K562 (cell line): ENCODE results near the gene TP73. TPM values are rescaled to one million over a fixed set of nuclear protein-coding genes. Genes with fewer than 3 reads are reported as not detected.

Experiments used
- ATAC-seq: fragments of 200-7000 bp; cut with Tn5 transposase; 3 replicates; pipeline ENCODE4 v1.9.1; 2020; ENCODE audit warnings: moderate library complexity
- BruUV-seq: library from RNA; stranded (reverse); fragments of 400-500 nt; replicated peaks from 2 replicates; lab custom pipeline; 2021; lab: Mats Ljungman, UMichigan
- CTCF ChIA-PET: fragments of 300-600 bp; formaldehyde crosslinking; extraction: SDS; loops from one replicate; lab custom pipeline; 2021; ENCODE audit warnings: low intra/inter-chr PET ratio; lab: Yijun Ruan, JAX
- POLR2A ChIA-PET: fragments of 300-600, 350-650 bp; sonication (Branson Sonifier 250); formaldehyde crosslinking; extraction: SDS; loops from one replicate; lab custom pipeline; 2021; ENCODE audit warnings: antibody characterized with exemption, inconsistent platforms; lab: Yijun Ruan, JAX
- DNase-seq, 4 experiments: peaks; one replicate each; pipeline versions ENCODE4 v3.0.0 to v3.0.0-alpha.2; 2011 to 2018; ENCODE audit warnings: low spot score in 3 of 4, mixed read lengths in 3 of 4; ENCODE audit errors: extremely low read depth in 1 of 4
- FAIRE-seq: peaks from 2 replicates; lab custom pipeline; 2011; peaks lifted over from hg19 to GRCh38; lab: Jason Lieb, UNC
- H2AFZ ChIP-seq: 2 replicates; pipeline ENCODE4 v1.6.0; 2011; ENCODE audit warnings: low read depth, low read length, control low read depth, inconsistent platforms
- H3K27ac ChIP-seq: fragments of 200-600 bp; 3 replicates; pipeline ENCODE4 v1.8.0; 2011; ENCODE audit warnings: low read depth, mild to moderate bottlenecking, control low read depth, inconsistent platforms, low read length, moderate library complexity, mixed read lengths; ENCODE audit errors: extremely low read depth
- H3K27me3 ChIP-seq, 2 experiments: fragments of 300-600 bp in 1 of 2; 2 replicates in 1 of 2; 3 replicates in 1 of 2; pipeline versions ENCODE4 v1.6.0 to v1.8.0; 2011; ENCODE audit warnings: inconsistent platforms in 2 of 2, low read length in 2 of 2, mild to moderate bottlenecking in 1 of 2, mixed read lengths in 1 of 2, moderate library complexity in 1 of 2; ENCODE audit not compliant: control insufficient read depth in 2 of 2, insufficient read depth in 2 of 2
- H3K36me3 ChIP-seq: fragments of 300-600 bp; 3 replicates; pipeline ENCODE4 v1.8.0; 2011; ENCODE audit warnings: mild to moderate bottlenecking, low read length, inconsistent platforms; ENCODE audit not compliant: control insufficient read depth, insufficient read depth
- H3K4me1 ChIP-seq, 2 experiments: fragments of 200-600 bp in 1 of 2; replicated peaks in 1 of 2; 2 replicates in 1 of 2; 3 replicates in 1 of 2; pipeline versions ENCODE4 v1.5.1 to v1.8.0; 2011; ENCODE audit warnings: inconsistent platforms in 2 of 2, low read length in 2 of 2, mild to moderate bottlenecking in 1 of 2, mixed read lengths in 1 of 2, moderate library complexity in 1 of 2; ENCODE audit not compliant: control insufficient read depth in 2 of 2, insufficient read depth in 2 of 2
- H3K4me2 ChIP-seq: 2 replicates; pipeline ENCODE4 v1.6.1; 2011; ENCODE audit warnings: low read length, control low read depth, inconsistent platforms, mixed read lengths; ENCODE audit not compliant: insufficient read depth
- H3K4me3 ChIP-seq: fragments of 200-600 bp; sonication (generic), shearing (Covaris generic); 2 replicates; pipeline ENCODE4 v1.5.1; 2016; ENCODE audit warnings: control low read depth, inconsistent platforms
- H3K79me2 ChIP-seq: fragments of 200-600 bp; 3 replicates; pipeline ENCODE4 v1.8.0; 2011; ENCODE audit warnings: low read length, inconsistent platforms; ENCODE audit not compliant: control insufficient read depth, insufficient read depth
- H3K9ac ChIP-seq, 2 experiments: 2 replicates each; pipeline versions ENCODE4 v1.6.0 to v1.6.1; 2011; ENCODE audit warnings: low read depth in 2 of 2, low read length in 2 of 2, control low read depth in 1 of 2, inconsistent platforms in 1 of 2, mild to moderate bottlenecking in 1 of 2, mixed read lengths in 1 of 2; ENCODE audit not compliant: insufficient read depth in 1 of 2
- H3K9me1 ChIP-seq: one replicate; pipeline ENCODE4 v1.6.0; 2011; ENCODE audit warnings: inconsistent platforms, mild to moderate bottlenecking, low read length, moderate library complexity; ENCODE audit not compliant: control insufficient read depth, insufficient read depth
- H3K9me3 ChIP-seq: replicated peaks from 2 replicates; pipeline ENCODE4 v1.5.1; 2011; ENCODE audit warnings: low read depth, low read length, inconsistent platforms; ENCODE audit not compliant: control insufficient read depth, insufficient read depth
- H4K20me1 ChIP-seq: replicated peaks from 2 replicates; pipeline ENCODE4 v1.6.1; 2011; ENCODE audit warnings: low read length, inconsistent platforms, mixed read lengths; ENCODE audit not compliant: control insufficient read depth, insufficient read depth
- BDP1 ChIP-seq: IDR thresholded peaks from 3 replicates; pipeline ENCODE4 v1.6.1; 2011; ENCODE audit not compliant: insufficient read length, insufficient read depth
- CEBPG ChIP-seq, 3 experiments: fragments of 200-800 bp in 1 of 3; sonication (Bioruptor generic) in 1 of 3; sonication (generic) in 1 of 3; formaldehyde crosslinking in 1 of 3; IDR thresholded peaks in 2 of 3; conservative IDR thresholded peaks in 1 of 3; 2 replicates each; pipeline versions ENCODE4 v1.6.1 to v1.8.0; 2016 to 2022; ENCODE audit warnings: missing compliant biosample characterization in 2 of 3, missing genetic modification characterization in 2 of 3, mild to moderate bottlenecking in 1 of 3, missing genetic modification reagents in 1 of 3
- CREB3L1 ChIP-seq: fragments of 450-650 bp; IDR thresholded peaks from 2 replicates; pipeline ENCODE4 v1.6.1; 2014; ENCODE audit warnings: low read depth, mild to moderate bottlenecking, moderate library complexity, borderline replicate concordance
- EGR1 ChIP-seq: fragments of 450-650 bp; conservative IDR thresholded peaks from 2 replicates; pipeline ENCODE4 v1.6.1; 2017; ENCODE audit warnings: mild to moderate bottlenecking
- HMG20A ChIP-seq: fragments of 450-650 bp; formaldehyde crosslinking; conservative IDR thresholded peaks from 2 replicates; pipeline ENCODE4 v1.4.0; 2020; ENCODE audit warnings: mild to moderate bottlenecking, mixed read lengths
- HNRNPUL1 ChIP-seq: fragments of 200-400 bp; formaldehyde crosslinking; IDR thresholded peaks from 2 replicates; pipeline ENCODE4 v1.6.1; 2017; ENCODE audit warnings: low read length
- JUN ChIP-seq, 2 experiments: sonication (generic) in 1 of 2; formaldehyde crosslinking in 1 of 2; IDR thresholded peaks; 2 replicates each; pipeline versions ENCODE4 v1.6.1 to v1.8.0; 2012 to 2022; ENCODE audit warnings: borderline replicate concordance in 2 of 2, mild to moderate bottlenecking in 2 of 2, improper control_type of control experiment in 1 of 2, low read depth in 1 of 2, low read length in 1 of 2, missing genetic modification reagents in 1 of 2
- POLR2A ChIP-seq: fragments of 450-650 bp; conservative IDR thresholded peaks from 2 replicates; pipeline ENCODE4 v1.6.1; 2016
- SIN3A ChIP-seq, 2 experiments: fragments of 150-350 bp in 1 of 2; IDR thresholded peaks; 2 replicates each; pipeline ENCODE4 v1.6.1; 2011 to 2016; ENCODE audit warnings: borderline replicate concordance in 2 of 2, low read depth in 2 of 2, low read length in 2 of 2, mild to moderate bottlenecking in 2 of 2, moderate library complexity in 2 of 2; ENCODE audit not compliant: control insufficient read depth in 1 of 2
- SIN3B ChIP-seq: fragments of 450-650 bp; IDR thresholded peaks from 2 replicates; pipeline ENCODE4 v1.6.1; 2017; ENCODE audit warnings: low read depth, mild to moderate bottlenecking, moderate library complexity
- SLC30A9 ChIP-seq: fragments of 250-450 bp; sonication (Bioruptor Pico); IDR thresholded peaks from 2 replicates; pipeline ENCODE4 v1.8.0; 2022; ENCODE audit warnings: mild to moderate bottlenecking, moderate library complexity
- TCF15 ChIP-seq: fragments of 250-450 bp; sonication (Bioruptor Pico); IDR thresholded peaks from 2 replicates; pipeline ENCODE4 v1.8.0; 2022; ENCODE audit warnings: moderate library complexity, mild to moderate bottlenecking, inconsistent platforms
- ZNF239 ChIP-seq: fragments of 250-450 bp; sonication (Bioruptor Pico); IDR thresholded peaks from 2 replicates; pipeline ENCODE4 v1.4.0; 2020; ENCODE audit warnings: mild to moderate bottlenecking
- ZNF444 ChIP-seq: fragments of 250-450 bp; sonication (Bioruptor Pico); IDR thresholded peaks from 2 replicates; pipeline ENCODE4 v1.4.0; 2020; ENCODE audit warnings: mild to moderate bottlenecking, moderate library complexity
- ZNF707 ChIP-seq: fragments of 250-450 bp; sonication (Bioruptor Pico); conservative IDR thresholded peaks from 2 replicates; pipeline ENCODE4 v1.8.0; 2022; ENCODE audit warnings: inconsistent platforms, mild to moderate bottlenecking, moderate library complexity
- WGBS: fragments of 100-300 bp; shearing (Covaris generic); methylation state at CpG from one replicate; pipeline ENCODE4 v1.1.6; 2016; ENCODE audit warnings: low coverage, mixed read lengths; ENCODE audit not compliant: insufficient coverage; ENCODE audit errors: missing lambda C conversion rate; 5-methylcytosine and 5-hydroxymethylcytosine counted together
- in situ Hi-C: fragments of 300-500 bp; cut with MboI; formaldehyde crosslinking; loops from 4 replicates; pipeline ENCODE4 v1.15.0; 2018; ENCODE audit warnings: inconsistent platforms, mixed read lengths
- intact Hi-C: fragments of 100-400 bp; cut with micrococcal nuclease; formaldehyde crosslinking; loops from 2 replicates; pipeline ENCODE4 v1.14.2; 2022
- polyA plus RNA-seq, 8 experiments: library from polyadenylated mRNA; depleted of rRNA in 4 of 8; stranded (reverse) in 5 of 8; unstranded in 3 of 8; fragments of >200 nt; fragmentation: Nextera tagmentation in 2 of 8; fragmentation: Illumina TruSeq in 1 of 8; extraction: Ambion mirVana in 2 of 8; extraction: Trizol in 1 of 8; gene quantifications; 2 replicates each; pipeline versions ENCODE4 v1.2.1 to v1.2.3, GENCODE V29; 2011 to 2014; ENCODE audit warnings: inconsistent platforms in 1 of 8, missing spikeins in 1 of 8
- total RNA-seq, 7 experiments: library from RNA; depleted of rRNA in 6 of 7; stranded (reverse); fragments of >200 nt in 6 of 7; fragmentation: Illumina TruSeq in 2 of 7; extraction: Trizol in 2 of 7; gene quantifications; 2 replicates each; pipeline versions ENCODE4 v1.2.1 to v1.2.3, GENCODE V29; 2011 to 2021; ENCODE audit warnings: low replicate concordance in 1 of 7
- TF ChIP-seq, protein P1 (sequence below): fragments of 250-450 bp; sonication (Bioruptor Pico); IDR thresholded peaks from 2 replicates; pipeline ENCODE4 v1.8.0; 2021; ENCODE audit warnings: moderate library complexity, mild to moderate bottlenecking, inconsistent platforms
- TF ChIP-seq, protein P2 (sequence below): fragments of 450-650 bp; formaldehyde crosslinking; conservative IDR thresholded peaks from 2 replicates; pipeline ENCODE4 v1.4.0; 2022; ENCODE audit warnings: mild to moderate bottlenecking, missing genetic modification characterization

The TP73 gene
- total and polyA plus RNA-seq, 9 of the 15 experiments (the other 6 are each of a cell fraction or from before 2014, with no cell fraction given) = 0.07 to 1.6 (median 0.40) TPM; not detected in 2

DNA sequence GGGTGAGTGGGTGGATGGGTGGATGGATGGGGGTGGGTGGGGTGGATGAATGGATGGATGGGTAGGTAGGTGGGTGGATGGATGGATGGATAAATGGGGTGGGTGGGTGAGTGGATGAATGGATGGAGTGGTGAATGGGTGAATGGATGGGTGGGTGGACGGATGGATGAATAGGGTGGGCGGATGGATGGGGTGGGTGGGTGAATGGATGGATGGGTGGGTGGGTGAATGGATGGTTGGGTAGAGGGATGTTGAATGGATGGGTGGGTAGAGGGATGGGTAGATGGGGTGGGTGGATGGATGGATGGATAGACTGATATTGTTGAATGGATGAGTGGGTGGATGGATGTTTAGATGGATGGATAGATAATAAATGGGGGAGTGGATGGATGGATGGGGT lies 73.0 kb downstream of the TP73 start:
- Histone ChIP-seq H3K9ac (no peak overlapping the region; a peak in 1 of 4 replicates), H3K4me1 (peaks cover 0 to 45% of the 10 kb centered on the region in 2 experiments; a peak in 2 of 5 replicates), H3K4me2 (no peak overlapping the region), H4K20me1 (peaks cover 17% of the 10 kb centered on the region), H3K36me3 (no peaks in the 10 kb centered on the region), H3K4me3 (no peak overlapping the region), H2AFZ (no peak overlapping the region), H3K79me2 (no peaks in the 10 kb centered on the region), H3K27me3 (peaks cover 16 to 57% of the 10 kb centered on the region in 2 experiments; a peak in 4 of 5 replicates), H3K9me1 (peaks cover 3% of the 10 kb centered on the region), H3K27ac (no peak overlapping the region), H3K9me3 (no peaks in the 10 kb centered on the region)
- in situ Hi-C loops = no loop called here
- ATAC-seq = no peak
- POLR2A ChIA-PET = interaction anchor here (0.6 to 1.3 kb wide), 2 partner anchors 11 to 549 kb away, joined by 3 to 4 read pairs; no protein-coding TSS in a partner anchor
- BruUV-seq = no TSS peak
- WGBS = 21% methylated on average over 2 of the region's 2 CpGs
- intact Hi-C loops = no loop called here
- no peak for TF ChIP-seq SLC30A9 (CRISPR knock-in tag)
- TF ChIP-seq HNRNPUL1 = no peak
- TF ChIP-seq BDP1 = no peak
- no peak for TF ChIP-seq SIN3A (IDR thresholded peaks at IDR 0.05; ENCODE audit: borderline replicate concordance in 2 of 2, control insufficient read depth in 1 of 2, low read depth in 2 of 2, low read length in 2 of 2)
- no peak for TF ChIP-seq SIN3B
- TF ChIP-seq ZNF239 = no peak
- TF ChIP-seq, protein P1, sequence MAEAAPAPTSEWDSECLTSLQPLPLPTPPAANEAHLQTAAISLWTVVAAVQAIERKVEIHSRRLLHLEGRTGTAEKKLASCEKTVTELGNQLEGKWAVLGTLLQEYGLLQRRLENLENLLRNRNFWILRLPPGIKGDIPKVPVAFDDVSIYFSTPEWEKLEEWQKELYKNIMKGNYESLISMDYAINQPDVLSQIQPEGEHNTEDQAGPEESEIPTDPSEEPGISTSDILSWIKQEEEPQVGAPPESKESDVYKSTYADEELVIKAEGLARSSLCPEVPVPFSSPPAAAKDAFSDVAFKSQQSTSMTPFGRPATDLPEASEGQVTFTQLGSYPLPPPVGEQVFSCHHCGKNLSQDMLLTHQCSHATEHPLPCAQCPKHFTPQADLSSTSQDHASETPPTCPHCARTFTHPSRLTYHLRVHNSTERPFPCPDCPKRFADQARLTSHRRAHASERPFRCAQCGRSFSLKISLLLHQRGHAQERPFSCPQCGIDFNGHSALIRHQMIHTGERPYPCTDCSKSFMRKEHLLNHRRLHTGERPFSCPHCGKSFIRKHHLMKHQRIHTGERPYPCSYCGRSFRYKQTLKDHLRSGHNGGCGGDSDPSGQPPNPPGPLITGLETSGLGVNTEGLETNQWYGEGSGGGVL (CRISPR knock-in tag) = no peak
- no peak for TF ChIP-seq ZNF444
- TF ChIP-seq POLR2A = no peak
- TF ChIP-seq HMG20A = no peak
- TF ChIP-seq ZNF707 (CRISPR knock-in tag) = no peak
- no peak for TF ChIP-seq EGR1
- TF ChIP-seq, protein P2, sequence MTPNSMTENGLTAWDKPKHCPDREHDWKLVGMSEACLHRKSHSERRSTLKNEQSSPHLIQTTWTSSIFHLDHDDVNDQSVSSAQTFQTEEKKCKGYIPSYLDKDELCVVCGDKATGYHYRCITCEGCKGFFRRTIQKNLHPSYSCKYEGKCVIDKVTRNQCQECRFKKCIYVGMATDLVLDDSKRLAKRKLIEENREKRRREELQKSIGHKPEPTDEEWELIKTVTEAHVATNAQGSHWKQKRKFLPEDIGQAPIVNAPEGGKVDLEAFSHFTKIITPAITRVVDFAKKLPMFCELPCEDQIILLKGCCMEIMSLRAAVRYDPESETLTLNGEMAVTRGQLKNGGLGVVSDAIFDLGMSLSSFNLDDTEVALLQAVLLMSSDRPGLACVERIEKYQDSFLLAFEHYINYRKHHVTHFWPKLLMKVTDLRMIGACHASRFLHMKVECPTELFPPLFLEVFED (CRISPR knock-in tag) = no peak
- no peak for TF ChIP-seq CREB3L1
- TF ChIP-seq TCF15 (CRISPR knock-in tag) = no peak
- TF ChIP-seq JUN (IDR thresholded peaks at IDR 0.05; ENCODE audit: borderline replicate concordance, low read depth, low read length) = no peak
- no peak for TF ChIP-seq JUN (CRISPR knock-in tag; IDR thresholded peaks at IDR 0.05; ENCODE audit: borderline replicate concordance)
- no peak for TF ChIP-seq CEBPG (CRISPR knock-in tag; IDR thresholded peaks at IDR 0.05)
- TF ChIP-seq CEBPG (tag; conservative IDR thresholded peaks at IDR 0.05 in 1 of 2, IDR thresholded peaks at IDR 0.05 in 1 of 2) = no peak
- no peak for FAIRE-seq
- DNase-seq = no peak
- CTCF ChIA-PET = interaction anchor here (0.9 to 1.8 kb wide), 4 partner anchors 64 to 234 kb away, joined by 4 to 9 read pairs (median 7); no protein-coding TSS in a partner anchor
